GM12878 (cell line): ENCODE results near the gene STEAP1B.

Source experiments
- CEBPZ ChIP-seq: fragments of 150-350 bp; IDR thresholded peaks from 2 replicates; pipeline ENCODE4 v1.6.1; 2016; ENCODE audit warnings: low read depth, low read length
- CTCF ChIP-seq, 3 experiments: IDR thresholded peaks in 2 of 3; conservative IDR thresholded peaks in 1 of 3; 2 replicates each; pipeline ENCODE4 v1.5.1; 2011; ENCODE audit warnings: low read depth in 3 of 3, low read length in 3 of 3, mild to moderate bottlenecking in 3 of 3, control low read depth in 2 of 3, moderate library complexity in 2 of 3, inconsistent platforms in 1 of 3, mixed read lengths in 1 of 3; ENCODE audit not compliant: control insufficient read depth in 2 of 3, insufficient read depth in 1 of 3; ENCODE audit errors: extremely low read depth in 1 of 3
- EGR1 ChIP-seq, 2 experiments: IDR thresholded peaks; 1 replicate in 1 of 2; 2 replicates in 1 of 2; pipeline ENCODE4 v1.6.1; 2011 to 2012; ENCODE audit warnings: low read depth in 2 of 2, low read length in 2 of 2, borderline replicate concordance in 1 of 2, mild to moderate bottlenecking in 1 of 2, moderate library complexity in 1 of 2
- MAX ChIP-seq: IDR thresholded peaks from 2 replicates; pipeline ENCODE4 v1.6.1; 2012; ENCODE audit warnings: low read depth, low read length, improper control_type of control experiment
- USF2 ChIP-seq: IDR thresholded peaks from 2 replicates; pipeline ENCODE4 v1.6.1; 2011; ENCODE audit warnings: low read depth, low read length, improper control_type of control experiment, borderline replicate concordance
- ZNF622 ChIP-seq: fragments of 450-650 bp; IDR thresholded peaks from 2 replicates; pipeline ENCODE4 v1.6.1; 2017; ENCODE audit warnings: mild to moderate bottlenecking, inconsistent platforms

DNA sequence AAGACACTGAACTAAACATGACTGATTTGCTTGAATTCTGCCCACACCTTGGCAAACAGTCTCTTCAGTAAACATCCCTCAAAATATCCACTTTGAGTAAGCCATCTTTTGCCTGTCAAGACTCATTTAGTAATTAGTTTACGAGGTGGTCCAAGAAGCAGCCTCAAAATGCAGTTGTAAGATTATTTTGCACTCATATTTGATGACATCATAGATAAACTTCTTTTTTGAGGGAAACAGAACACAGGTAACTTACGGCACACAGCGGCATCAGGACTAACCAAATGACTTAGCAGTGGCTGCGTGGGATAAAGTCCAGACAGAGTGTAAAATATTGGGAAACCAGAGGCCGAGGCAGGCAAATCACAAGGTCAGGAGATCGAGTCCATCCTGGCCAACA is 41.8 kb upstream of the STEAP1B start:
- no peak for TF ChIP-seq CTCF (IDR thresholded peaks at IDR 0.05 in 2 of 3, conservative IDR thresholded peaks at IDR 0.05 in 1 of 3; ENCODE audit: control insufficient read depth in 2 of 3, extremely low read depth in 1 of 3, insufficient read depth in 1 of 3, low read depth in 3 of 3, low read length in 3 of 3)
- TF ChIP-seq MAX, result no peak
- no peak for TF ChIP-seq CEBPZ
- TF ChIP-seq EGR1 (IDR thresholded peaks at IDR 0.05; ENCODE audit: borderline replicate concordance in 1 of 2, low read depth in 2 of 2, low read length in 2 of 2), result no peak
- no peak for TF ChIP-seq USF2
- no peak for TF ChIP-seq ZNF622
